ENCODE results near the gene NRAP. TPM values are rescaled to one million over a fixed set of nuclear protein-coding genes. Genes with fewer than 3 reads are reported as not detected.

The NRAP gene
- total RNA-seq, 4 donors from 2014 or later = under 0.01 TPM; not detected in 3

- no peak for DNase-seq (ENCODE audit: low spot score in 2 of 2)
- Histone ChIP-seq H3K27ac (no peak overlapping the region), H3K4me1 (peaks cover 0 to 10% (median 2%) of the 10 kb centered on the region in 4 donors), H3K36me3 (no peaks in the 10 kb centered on the region), H3K9me3 (no peaks in the 10 kb centered on the region), H3K27me3 (peaks cover 0 to 6% of the 10 kb centered on the region in 2 donors), H3K4me3 (no peak overlapping the region)
- TF ChIP-seq CTCF (IDR thresholded peaks at IDR 0.05) (no peak), EP300 (IDR thresholded peaks at IDR 0.05) (no peak), POLR2A (IDR thresholded peaks at IDR 0.05) (no peak)
- 16% methylated on average over 7 of the region's 7 CpGs for WGBS, 2 donors
Observed at GRCh38 chr10:113644185-113645120, 19.4 kb downstream of the NRAP start.

- no peak overlapping the region for H3K4me3 ChIP-seq
- 88 to 92% methylated on average over 4 of the region's 4 CpGs for WGBS, 2 donors
- no peaks in the 10 kb centered on the region for H3K36me3 ChIP-seq
- peaks cover 0 to 6% of the 10 kb centered on the region in 2 donors for H3K27me3 ChIP-seq
- no peak for DNase-seq (ENCODE audit: low spot score in 2 of 2)
- TF ChIP-seq EP300 (IDR thresholded peaks at IDR 0.05) (no peak), POLR2A (IDR thresholded peaks at IDR 0.05) (no peak), CTCF (IDR thresholded peaks at IDR 0.05) (no peak)
- no peak overlapping the region for H3K27ac ChIP-seq
- H3K9me3 ChIP-seq = no peaks in the 10 kb centered on the region
- peaks cover 0 to 10% (median 2%) of the 10 kb centered on the region in 4 donors for H3K4me1 ChIP-seq
Observed at GRCh38 chr10:113643183-113643582, 20.7 kb downstream of the NRAP start.

DNA sequence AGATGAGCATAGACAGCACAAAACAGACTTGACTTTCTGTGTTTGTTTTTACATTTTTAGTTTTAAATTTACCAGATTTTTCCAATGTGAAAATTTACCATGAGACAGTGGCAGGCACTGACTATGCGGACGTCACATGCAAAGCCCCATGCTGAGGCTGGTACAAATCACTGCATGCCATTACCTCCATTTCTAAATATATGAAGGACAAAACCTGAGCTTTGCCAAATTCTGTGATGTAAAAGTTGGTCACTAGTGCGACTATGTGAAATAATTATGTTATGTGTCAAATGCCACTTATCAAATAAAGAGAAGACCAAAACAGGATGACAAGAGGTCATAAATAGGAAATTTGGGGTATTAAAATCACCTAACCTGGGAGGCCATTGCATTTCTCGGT lies 22.1 kb downstream of the NRAP start:
- TF ChIP-seq CTCF (IDR thresholded peaks at IDR 0.05) (no peak), POLR2A (IDR thresholded peaks at IDR 0.05) (no peak), EP300 (IDR thresholded peaks at IDR 0.05) (no peak)
- WGBS, 2 donors = 69 to 97% methylated on average over 4 of the region's 4 CpGs
- Histone ChIP-seq H3K4me3 (no peak overlapping the region), H3K9me3 (no peaks in the 10 kb centered on the region), H3K27ac (no peak overlapping the region), H3K4me1 (peaks cover 0 to 10% (median 2%) of the 10 kb centered on the region in 4 donors), H3K27me3 (peaks cover 0 to 6% of the 10 kb centered on the region in 2 donors), H3K36me3 (no peaks in the 10 kb centered on the region)
- DNase-seq (ENCODE audit: low spot score in 2 of 2) = no peak

DNA sequence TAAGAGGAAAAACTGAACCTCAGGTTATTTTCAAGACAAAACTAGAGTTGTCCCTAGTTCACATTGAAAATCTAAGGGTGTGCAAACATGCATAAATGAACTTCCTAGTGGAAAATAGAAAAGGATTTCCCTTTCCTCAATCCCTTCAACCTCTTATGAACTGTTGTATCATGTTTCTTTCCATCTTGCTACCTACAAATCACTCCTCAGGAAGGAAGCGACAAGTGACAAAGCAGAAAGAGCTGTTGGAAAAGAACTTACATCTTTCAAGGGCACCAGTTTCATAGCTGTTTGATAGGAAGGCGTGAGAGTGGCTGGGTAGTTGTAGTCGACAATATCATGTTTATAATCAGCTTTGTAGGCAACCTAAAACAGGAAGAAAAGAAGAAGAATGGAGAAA lies 23.9 kb downstream of the NRAP start:
- Histone ChIP-seq H3K9me3 (no peaks in the 10 kb centered on the region), H3K4me3 (no peak overlapping the region), H3K27ac (no peak overlapping the region), H3K36me3 (no peaks in the 10 kb centered on the region), H3K4me1 (peaks cover 0 to 9% (median 2%) of the 10 kb centered on the region in 4 donors), H3K27me3 (peaks cover 0 to 6% of the 10 kb centered on the region in 2 donors)
- WGBS, 2 donors = 84 to 89% methylated on average over 3 of the region's 3 CpGs
- TF ChIP-seq CTCF (IDR thresholded peaks at IDR 0.05) (no peak), POLR2A (IDR thresholded peaks at IDR 0.05) (no peak), EP300 (IDR thresholded peaks at IDR 0.05) (no peak)
- no peak for DNase-seq (ENCODE audit: low spot score in 2 of 2)

DNA sequence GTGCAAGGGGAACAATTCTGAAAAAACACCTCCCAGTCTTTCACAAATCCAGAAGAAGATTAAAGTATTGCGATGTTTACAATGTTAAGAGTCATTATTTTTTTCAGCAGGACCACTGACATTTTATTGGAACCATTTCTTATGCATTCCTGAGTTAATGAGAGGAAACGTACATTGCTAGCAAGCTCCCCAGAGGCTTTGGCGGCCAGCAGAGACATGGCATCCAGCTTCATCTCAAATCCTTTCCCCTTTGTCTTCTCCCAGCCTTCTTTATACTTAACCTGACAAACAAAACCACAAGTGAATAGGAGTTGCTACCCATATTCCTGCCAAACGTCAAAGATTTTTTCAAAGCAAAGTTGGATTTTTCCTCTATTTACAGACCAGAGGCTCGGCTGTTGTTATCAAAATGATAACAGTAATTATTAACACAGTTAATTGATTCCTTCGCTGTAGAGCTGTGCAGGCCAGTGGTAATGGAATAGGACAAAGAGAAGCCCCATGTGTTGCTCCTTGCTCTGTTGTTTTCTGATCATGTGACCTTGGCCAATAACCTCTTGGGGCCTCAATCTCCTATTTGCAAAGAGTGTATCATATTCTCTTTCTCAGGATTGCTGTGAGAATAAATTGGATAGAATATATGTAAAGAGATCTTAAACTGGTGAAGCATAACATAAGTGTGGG lies 32.0 kb downstream of the NRAP start:
- Histone ChIP-seq H3K36me3 (no peaks in the 10 kb centered on the region), H3K27ac (no peak overlapping the region), H3K4me3 (no peak overlapping the region), H3K9me3 (peaks cover 0 to 8% (median 0%) of the 10 kb centered on the region in 4 donors), H3K4me1 (no peaks in the 10 kb centered on the region), H3K27me3 (no peaks in the 10 kb centered on the region)
- TF ChIP-seq EP300 (IDR thresholded peaks at IDR 0.05) (no peak), POLR2A (IDR thresholded peaks at IDR 0.05) (no peak), CTCF (IDR thresholded peaks at IDR 0.05) (no peak)
- 51 to 53% methylated on average over 6 of the region's 6 CpGs for WGBS, 2 donors
- no peak for DNase-seq (ENCODE audit: low spot score in 2 of 2)
